ENCODE measurements around the gene ARSG.

Gene ARSG

GRCh38 chr17:68457539-68458259 is 166.4 kb downstream of the ARSG start (continued):
- TF ChIP-seq PRDM10 (tag by site-specific recombination; IDR thresholded peaks at IDR 0.05) (peak; percentile 62), ZIC2 (tag by site-specific recombination; IDR thresholded peaks at IDR 0.05) (peak; percentile 38; the same call in 1 of the 2 replicates), KLF10 (tag by site-specific recombination; IDR thresholded peaks at IDR 0.05) (peak; percentile 100), KLF16 (tag by site-specific recombination; IDR thresholded peaks at IDR 0.05) (peak; percentile 78), SP3 (tag by site-specific recombination; IDR thresholded peaks at IDR 0.05) (peak; percentile 97), ZNF335 (tag by site-specific recombination; conservative IDR thresholded peaks at IDR 0.05) (peak; percentile 78), KLF8 (tag by site-specific recombination; IDR thresholded peaks at IDR 0.05) (peak; percentile 89; the same call in 1 of the 2 replicates), ZBTB26 (tag by site-specific recombination; optimal IDR thresholded peaks at IDR 0.05) (peak; percentile 40), ZSCAN23 (tag by site-specific recombination; IDR thresholded peaks at IDR 0.05) (no peak), ZNF776 (tag by site-specific recombination; IDR thresholded peaks at IDR 0.05; ENCODE audit: borderline replicate concordance) (no peak), ZXDB (tag by site-specific recombination; IDR thresholded peaks at IDR 0.05) (0 out of 2 replicates have a peak, but pooled peaks have one; percentile 33)
- TF ChIP-seq, protein P1, sequence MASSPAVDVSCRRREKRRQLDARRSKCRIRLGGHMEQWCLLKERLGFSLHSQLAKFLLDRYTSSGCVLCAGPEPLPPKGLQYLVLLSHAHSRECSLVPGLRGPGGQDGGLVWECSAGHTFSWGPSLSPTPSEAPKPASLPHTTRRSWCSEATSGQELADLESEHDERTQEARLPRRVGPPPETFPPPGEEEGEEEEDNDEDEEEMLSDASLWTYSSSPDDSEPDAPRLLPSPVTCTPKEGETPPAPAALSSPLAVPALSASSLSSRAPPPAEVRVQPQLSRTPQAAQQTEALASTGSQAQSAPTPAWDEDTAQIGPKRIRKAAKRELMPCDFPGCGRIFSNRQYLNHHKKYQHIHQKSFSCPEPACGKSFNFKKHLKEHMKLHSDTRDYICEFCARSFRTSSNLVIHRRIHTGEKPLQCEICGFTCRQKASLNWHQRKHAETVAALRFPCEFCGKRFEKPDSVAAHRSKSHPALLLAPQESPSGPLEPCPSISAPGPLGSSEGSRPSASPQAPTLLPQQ (tag by site-specific recombination; IDR thresholded peaks at IDR 0.05), result peak; percentile 35; the same call in 1 of the 2 replicates
- TF ChIP-seq, protein P2, sequence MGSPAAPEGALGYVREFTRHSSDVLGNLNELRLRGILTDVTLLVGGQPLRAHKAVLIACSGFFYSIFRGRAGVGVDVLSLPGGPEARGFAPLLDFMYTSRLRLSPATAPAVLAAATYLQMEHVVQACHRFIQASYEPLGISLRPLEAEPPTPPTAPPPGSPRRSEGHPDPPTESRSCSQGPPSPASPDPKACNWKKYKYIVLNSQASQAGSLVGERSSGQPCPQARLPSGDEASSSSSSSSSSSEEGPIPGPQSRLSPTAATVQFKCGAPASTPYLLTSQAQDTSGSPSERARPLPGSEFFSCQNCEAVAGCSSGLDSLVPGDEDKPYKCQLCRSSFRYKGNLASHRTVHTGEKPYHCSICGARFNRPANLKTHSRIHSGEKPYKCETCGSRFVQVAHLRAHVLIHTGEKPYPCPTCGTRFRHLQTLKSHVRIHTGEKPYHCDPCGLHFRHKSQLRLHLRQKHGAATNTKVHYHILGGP (tag by site-specific recombination; IDR thresholded peaks at IDR 0.05), result no peak

- ChIA-PET POLR2A (interaction anchor here (0.6 to 4.1 kb wide), 10 partner anchors 10 to 449 kb away, joined by 3 to 32 read pairs (median 5); partner anchors contain the start of genes AMZ2, KPNA2 and PRKAR1A), CTCF (interaction anchor here (0.6 to 4.5 kb wide), 17 partner anchors 9 to 372 kb away, joined by 3 to 35 read pairs (median 4); partner anchors contain the start of gene PRKAR1A)
- Histone ChIP-seq H3K27ac (ENCODE audit: extremely low read depth, low read depth, low read length) (no peak overlapping the region), H3K9me3 (ENCODE audit: control insufficient read depth, insufficient read depth, low read depth, low read length) (no peaks in the 10 kb centered on the region), H3K4me1 (ENCODE audit: control insufficient read depth, insufficient read depth, low read length) (peaks cover 14% of the 10 kb centered on the region), H3K36me3 (ENCODE audit: control insufficient read depth in 2 of 2, insufficient read depth in 1 of 2, low read length in 2 of 2) (no peaks in the 10 kb centered on the region), H3K4me3 (ENCODE audit: low read depth, low read length) (peak overlapping the region; percentile 42)
- TF ChIP-seq ZBTB20 (tag by site-specific recombination; IDR thresholded peaks at IDR 0.05) (0 out of 2 replicates have a peak, but pooled peaks have one; percentile 21), KLF1 (tag by site-specific recombination; IDR thresholded peaks at IDR 0.05) (no peak)
Observed at GRCh38 chr17:68458260-68459036, 167.2 kb downstream of the ARSG start.
